ENCODE data around the gene ITGA6.

The ITGA6 gene

GRCh38 chr2:172420216-172420615, 7.2 kb upstream of the ITGA6 start:
- no peak for DNase-seq

- DNase-seq = no peak
These were observed 4.2 kb upstream of the ITGA6 start for GRCh38 chr2:172423160-172423559.

GRCh38 chr2:172425336-172425735, 2.0 kb upstream of the ITGA6 start:
- DNase-seq = peak; percentile 19

GRCh38 chr2:172426635-172427255, 641 bp upstream of the ITGA6 start:
- DNase-seq = no peak

- DNase-seq = peak; percentile 40
These were observed 825 bp downstream of the ITGA6 start for GRCh38 chr2:172427990-172428831.

- DNase-seq = no peak
These were observed 1.4 kb downstream of the ITGA6 start for GRCh38 chr2:172428832-172429210.

- DNase-seq = peak; percentile 22
These were observed 2.0 kb downstream of the ITGA6 start for GRCh38 chr2:172429301-172429968.

- DNase-seq = no peak
These were observed 2.6 kb downstream of the ITGA6 start for GRCh38 chr2:172430027-172430426.

GRCh38 chr2:172430678-172431077, 3.3 kb downstream of the ITGA6 start:
- no peak for DNase-seq

GRCh38 chr2:172431463-172431862, 4.1 kb downstream of the ITGA6 start:
- DNase-seq = peak; percentile 31

- no peak for DNase-seq
These were observed 4.6 kb downstream of the ITGA6 start for GRCh38 chr2:172431993-172432392.

- no peak for DNase-seq
These were observed 5.8 kb downstream of the ITGA6 start for GRCh38 chr2:172433144-172433543.

GRCh38 chr2:172434821-172435605, 7.6 kb downstream of the ITGA6 start:
- peak; percentile 44 for DNase-seq

- no peak for DNase-seq
These were observed 8.2 kb downstream of the ITGA6 start for GRCh38 chr2:172435606-172435911.

- no peak for DNase-seq
These were observed 9.5 kb downstream of the ITGA6 start for GRCh38 chr2:172436889-172437288.

GRCh38 chr2:172437419-172438341, 10.3 kb downstream of the ITGA6 start:
- peak; percentile 86 for DNase-seq

- no peak for DNase-seq
These were observed 11.5 kb downstream of the ITGA6 start for GRCh38 chr2:172438741-172439508.

- no peak for DNase-seq
These were observed 12.1 kb downstream of the ITGA6 start for GRCh38 chr2:172439509-172439860.

GRCh38 chr2:172439911-172440310, 12.5 kb downstream of the ITGA6 start:
- no peak for DNase-seq

- peak; percentile 34 for DNase-seq
These were observed 13.4 kb downstream of the ITGA6 start for GRCh38 chr2:172440795-172441194.
